IPS DF 19.7 (cell line): ENCODE results near the gene GRK5.
"Not testable (repeated sequence)": the region's sequence is repeated elsewhere in the genome, so short reads cannot be mapped to it uniquely, and the experiment has no call there.

Experiments
- DNase-seq: peaks from one replicate; pipeline ENCODE4 v3.0.0-alpha.2; 2013; ENCODE audit warnings: low read depth, low spot score

Gene GRK5

DNA sequence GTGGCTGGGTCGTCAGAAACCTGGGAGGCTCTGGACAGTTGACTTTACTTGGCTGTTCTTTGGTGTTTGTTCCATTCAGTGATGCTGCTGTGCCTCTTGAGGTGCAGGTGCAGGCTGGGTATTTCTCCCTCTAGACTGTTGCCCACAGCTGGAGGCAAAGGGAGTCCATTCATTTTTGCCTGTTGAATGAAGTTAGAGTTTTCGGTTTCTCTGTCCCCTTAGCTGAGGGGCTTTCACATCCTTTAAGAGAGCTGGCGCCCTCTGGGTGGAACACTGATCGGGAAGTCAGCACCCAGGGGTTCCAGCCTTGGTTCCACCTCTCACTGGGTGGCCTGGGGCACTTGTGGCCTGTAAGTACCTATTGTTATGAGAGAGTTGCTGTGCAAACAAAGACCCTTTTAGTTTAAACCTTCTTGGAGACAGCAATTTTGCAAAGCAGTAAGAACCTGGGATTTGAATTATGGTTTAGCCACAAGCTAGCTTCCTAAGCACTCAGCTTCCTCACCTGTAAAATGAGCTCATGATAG is 67.2 kb downstream of the GRK5 start:
- DNase-seq: no peak

DNA sequence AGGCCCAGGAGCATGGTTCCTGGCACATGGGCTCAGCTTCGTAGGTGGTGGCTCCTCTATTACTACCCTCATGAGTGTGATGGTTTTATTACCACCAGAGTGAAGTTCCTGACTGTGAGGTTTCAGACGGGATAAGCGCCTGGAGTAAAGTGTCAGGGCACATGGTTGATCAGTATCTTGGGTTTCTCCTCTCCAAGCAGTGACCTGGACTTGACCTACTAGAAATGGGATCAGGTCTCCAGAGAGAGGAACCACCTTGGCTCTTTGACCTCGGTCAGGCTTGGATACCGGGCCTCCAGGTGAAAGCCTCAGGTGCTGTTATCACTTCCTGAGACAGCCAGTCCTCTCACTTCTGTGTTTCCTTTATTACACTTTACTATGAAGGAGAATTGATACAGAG is 67.7 kb downstream of the GRK5 start:
- no peak for DNase-seq

DNA sequence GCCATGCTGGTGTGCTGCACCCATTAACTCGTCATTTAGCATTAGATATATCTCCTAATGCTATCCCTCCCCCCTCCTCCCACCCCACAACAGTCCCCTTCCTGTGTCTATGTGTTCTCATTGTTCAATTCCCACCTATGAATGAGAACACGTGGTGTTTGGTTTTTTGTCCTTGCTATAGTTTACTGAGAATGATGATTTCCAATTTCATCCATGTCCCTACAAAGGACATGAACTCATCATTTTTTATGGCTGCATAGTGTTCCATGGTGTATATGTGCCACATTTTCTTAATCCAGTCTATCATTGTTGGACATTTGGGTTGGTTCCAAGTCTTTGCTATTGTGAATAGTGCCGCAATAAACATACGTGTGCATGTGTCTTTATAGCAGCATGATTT is 68.8 kb downstream of the GRK5 start:
- DNase-seq: not testable (repeated sequence)

DNA sequence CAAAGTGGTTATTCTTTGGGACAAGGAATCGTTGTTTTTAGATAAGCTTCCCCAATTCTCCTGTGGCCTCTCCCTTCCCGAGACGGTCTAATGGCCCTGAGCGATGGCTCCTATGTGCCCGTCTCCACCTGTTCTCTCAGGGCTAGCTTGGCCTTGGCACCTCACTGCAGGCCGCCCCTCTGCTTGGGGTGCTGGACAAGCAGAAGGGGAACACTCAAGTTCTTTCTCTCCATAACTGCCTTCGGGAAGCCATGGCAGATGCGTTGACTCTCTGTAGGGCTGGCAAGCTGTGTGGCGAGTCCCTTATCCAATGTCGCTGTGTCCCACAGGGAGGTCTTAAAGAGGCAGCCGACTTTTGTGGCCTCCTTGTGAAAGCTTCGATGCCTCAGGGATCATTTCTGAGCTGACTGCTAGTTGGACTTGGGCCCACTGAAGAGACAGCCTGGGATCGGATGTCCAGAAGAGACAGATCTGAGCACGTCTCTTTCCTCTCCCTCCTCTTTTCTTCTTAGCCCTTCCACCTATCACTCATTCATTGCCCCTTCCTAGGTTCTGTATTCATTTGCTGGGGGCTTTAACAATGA is 70.8 kb downstream of the GRK5 start:
- DNase-seq: no peak

DNA sequence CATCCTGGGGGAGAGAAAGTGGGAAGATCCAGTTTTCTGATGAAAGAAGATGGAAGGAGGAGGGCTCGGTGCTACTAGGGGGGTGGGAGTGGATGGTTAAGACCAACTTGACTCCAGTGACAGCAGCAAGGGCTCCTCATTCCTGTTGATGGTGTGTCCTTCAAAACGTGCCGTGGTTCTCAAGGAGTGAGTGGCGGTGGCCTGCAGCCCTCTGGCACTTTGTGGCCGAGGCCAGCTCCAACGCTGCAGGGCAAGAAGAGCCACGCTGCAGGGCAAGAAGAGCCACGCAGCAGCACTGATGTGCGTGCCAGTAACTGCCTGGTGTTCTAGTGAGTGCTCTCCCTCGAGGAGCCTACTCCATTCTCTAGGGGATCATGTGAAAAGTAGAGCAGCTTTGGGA is 72.1 kb downstream of the GRK5 start:
- DNase-seq: no peak

DNA sequence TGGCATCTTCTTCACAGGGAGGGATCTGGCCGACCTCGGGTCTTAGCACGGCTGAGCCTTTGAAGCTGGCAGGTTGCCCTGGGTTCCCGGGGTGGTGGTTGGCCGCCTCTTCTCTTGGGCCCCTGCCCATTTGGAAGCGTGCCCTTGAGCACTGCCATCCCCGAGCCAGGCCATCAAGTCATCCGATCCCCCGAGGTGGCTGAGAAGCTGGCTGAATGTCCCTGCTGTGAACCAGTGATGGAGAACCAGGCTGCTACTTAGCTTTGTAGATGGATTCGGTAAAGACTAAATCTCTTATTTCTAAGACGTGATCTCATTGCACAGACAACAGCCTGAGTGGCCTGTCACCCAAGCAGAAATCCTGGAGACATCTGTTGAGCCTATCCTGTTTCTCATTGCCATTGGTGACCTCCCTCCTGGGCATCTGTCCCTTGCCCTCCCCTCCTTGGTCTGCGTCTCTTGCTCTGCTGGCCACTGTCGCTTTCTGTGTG is 74.3 kb downstream of the GRK5 start:
- no peak for DNase-seq

DNA sequence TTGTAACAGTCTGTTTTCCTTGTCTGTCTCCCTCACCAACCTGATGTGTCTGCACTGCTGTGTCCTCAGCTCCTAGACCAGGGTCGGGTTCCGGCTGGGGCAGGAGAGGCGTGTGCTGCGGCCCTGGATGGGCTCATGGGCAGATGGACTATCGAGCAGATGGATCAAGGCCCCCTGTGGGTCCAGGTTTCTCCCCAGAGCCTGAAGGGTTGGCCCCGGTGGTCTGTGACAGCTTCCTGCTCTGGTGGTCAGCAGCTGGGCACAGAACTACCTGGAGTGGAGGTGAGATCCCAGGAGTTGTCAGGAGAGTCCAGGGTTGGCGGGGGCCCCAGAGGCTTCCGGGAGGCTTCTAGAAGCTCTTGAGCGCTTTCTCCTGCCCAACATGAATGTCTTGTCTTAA is 75.1 kb downstream of the GRK5 start:
- no peak for DNase-seq

DNA sequence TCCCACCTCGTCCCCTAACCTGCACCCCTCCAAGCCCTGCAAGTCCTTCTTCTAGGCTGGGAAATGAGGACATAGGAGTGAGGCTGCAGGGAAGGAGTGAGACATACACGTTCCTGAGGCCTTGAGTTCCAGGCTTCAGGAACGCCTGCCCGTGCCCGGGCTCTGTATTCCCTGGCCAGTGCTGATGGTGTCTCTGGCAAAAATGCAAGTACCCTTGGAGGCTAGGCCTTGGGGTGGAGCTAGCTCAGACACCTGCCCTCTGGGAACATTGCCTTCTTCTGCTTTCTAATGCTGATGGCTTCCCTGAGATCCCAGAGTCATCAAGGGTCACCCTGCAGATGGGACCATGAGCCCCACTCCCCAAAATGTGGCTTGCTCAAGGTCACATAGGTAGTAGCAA is 76.0 kb downstream of the GRK5 start:
- DNase-seq: no peak

DNA sequence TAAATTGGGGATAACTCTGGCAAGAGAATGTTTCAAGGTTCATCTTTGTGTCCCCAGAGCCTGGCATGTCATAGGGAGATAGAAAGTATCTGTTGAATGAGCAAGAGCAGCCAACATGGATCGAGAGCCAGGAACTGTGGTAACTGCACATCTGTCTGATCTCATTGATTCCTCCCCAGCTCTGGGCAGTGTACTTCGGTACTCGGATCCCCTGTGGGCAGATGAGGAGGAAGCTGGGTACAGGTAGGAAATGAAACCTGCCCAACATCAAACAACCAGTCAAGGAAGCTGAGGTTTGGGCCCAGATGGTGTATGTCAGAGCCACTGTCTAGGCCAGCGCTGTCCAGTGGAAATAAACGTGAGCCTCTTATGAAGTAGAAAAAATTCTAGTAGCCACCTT is 76.4 kb downstream of the GRK5 start:
- DNase-seq: no peak

DNA sequence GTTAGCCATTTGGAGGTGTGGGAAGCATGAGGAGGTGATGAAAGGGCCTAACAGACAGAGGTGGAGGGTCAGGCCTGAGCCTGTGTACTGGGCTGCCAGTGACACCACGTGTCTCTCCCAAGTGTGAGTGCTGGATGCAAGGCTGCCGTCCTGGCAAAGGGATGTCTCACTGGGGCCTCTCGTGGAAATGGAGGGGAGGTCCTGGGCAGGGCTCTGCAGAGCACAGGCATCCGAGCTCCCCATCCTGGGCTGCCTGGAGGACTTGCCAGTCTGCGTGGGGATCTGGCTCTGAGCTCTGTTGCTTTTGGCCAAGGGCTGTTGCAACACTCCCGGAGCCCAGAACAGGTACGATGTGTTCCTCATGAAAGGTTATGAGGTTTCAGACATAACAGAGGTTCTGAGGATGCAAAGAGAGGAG is 77.3 kb downstream of the GRK5 start:
- no peak for DNase-seq

DNA sequence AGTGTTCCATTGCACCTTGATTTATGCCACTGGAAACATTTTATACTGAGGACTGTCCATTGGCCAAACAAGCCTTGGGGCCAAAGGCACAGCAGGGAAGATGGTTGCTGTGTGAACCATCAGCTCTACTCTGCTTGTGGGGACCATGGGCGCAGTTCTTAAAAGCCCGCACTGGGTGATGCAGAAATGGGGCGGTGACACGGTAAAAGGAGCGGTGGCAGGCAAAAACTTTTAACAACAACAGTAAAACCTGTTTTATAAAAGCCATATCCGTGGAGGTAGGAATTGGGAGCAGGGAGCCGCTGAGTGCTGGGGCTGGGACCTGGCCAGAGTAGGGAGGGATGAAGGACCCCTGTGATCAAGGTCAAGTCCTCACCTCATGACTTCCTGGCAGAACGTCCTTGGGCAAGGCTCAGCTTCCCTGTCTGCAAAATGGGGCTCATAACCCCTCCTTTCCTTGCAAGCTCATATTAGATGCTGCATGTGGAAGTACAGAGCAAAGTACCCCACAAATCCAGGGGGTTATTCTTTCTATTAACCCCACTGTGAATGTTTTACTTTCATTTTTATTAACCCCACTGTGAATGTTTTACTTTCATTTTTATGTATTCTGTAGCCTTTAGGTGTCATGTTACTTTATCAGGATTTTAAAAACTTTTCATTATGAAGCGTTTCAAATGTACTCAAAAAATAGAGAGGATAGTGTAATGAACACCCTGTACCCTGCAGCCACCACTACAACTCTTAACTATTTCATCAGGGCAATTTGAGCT is 78.3 kb downstream of the GRK5 start:
- no peak for DNase-seq

DNA sequence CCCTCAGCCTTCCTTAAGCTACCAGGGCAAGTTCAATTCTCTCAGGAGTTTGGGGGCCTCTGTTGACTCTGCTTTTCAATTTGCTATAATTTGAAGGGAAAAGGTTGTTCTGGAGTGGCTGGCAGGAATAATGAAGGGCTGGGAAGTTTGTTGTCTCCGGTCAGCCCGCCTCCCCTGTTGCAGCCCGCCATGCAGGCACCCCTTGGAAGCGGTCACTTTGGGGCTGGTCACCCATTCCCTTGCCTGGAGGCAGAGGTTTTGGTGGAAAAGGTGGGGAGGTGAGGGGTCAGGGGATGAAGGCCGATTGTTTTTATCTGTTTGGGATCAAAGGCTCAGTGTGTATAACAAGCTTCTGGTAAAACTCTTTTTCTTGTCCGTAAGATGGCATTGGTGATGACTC is 79.1 kb downstream of the GRK5 start:
- DNase-seq: no peak

DNA sequence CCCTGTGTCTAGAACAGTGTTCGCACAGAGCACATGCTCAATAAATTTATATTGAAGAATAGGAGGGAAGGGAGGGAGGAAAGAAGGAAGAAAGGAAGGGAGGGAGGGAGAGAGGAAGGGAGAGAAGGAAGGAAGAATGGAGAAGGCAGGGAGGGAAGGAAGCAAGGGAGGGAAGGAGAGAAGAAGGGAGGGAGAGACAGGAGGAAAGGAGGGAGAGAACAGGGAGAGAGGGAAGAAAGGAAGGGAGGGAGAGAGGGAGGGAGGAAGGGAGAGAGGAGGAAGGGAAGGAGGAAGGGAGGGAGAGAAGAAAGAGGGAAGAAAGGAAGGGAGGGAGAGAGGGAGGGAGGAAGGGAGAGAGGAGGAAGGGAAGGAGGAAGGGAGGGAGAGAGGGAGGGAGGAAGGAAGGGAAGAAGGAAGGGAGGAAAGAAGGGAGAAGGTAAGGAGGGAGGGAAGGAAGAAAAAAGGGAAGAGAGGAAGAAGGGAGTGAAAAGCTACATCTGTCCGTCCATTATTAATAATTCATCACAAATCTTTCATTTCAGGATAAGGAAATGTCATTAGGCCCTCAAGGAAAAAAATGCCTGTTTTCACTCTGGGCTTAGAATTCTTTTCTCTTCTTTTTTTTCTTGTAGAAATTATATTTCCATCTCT is 79.7 kb downstream of the GRK5 start:
- DNase-seq: no peak

DNA sequence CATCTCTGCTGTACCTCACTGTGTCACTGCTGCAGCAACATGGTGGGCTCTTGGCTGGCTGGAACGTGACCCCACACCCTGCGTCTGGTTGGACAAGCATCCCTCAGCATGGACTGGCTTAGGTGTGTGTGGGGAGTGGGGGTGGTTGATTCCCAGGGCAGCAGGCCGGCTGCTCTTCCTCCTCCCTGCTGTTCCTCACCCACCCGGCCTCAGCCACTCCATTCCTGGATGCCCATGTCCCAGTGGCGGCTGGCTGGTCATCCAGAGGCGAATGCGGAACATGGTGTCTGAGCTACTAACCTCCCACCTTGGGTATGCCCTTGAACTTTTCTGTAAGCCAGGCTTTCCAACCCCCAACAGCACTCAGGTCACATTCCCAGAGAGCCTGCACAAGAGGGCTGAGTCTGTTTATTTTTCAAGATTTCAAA is 81.2 kb downstream of the GRK5 start:
- no peak for DNase-seq

DNA sequence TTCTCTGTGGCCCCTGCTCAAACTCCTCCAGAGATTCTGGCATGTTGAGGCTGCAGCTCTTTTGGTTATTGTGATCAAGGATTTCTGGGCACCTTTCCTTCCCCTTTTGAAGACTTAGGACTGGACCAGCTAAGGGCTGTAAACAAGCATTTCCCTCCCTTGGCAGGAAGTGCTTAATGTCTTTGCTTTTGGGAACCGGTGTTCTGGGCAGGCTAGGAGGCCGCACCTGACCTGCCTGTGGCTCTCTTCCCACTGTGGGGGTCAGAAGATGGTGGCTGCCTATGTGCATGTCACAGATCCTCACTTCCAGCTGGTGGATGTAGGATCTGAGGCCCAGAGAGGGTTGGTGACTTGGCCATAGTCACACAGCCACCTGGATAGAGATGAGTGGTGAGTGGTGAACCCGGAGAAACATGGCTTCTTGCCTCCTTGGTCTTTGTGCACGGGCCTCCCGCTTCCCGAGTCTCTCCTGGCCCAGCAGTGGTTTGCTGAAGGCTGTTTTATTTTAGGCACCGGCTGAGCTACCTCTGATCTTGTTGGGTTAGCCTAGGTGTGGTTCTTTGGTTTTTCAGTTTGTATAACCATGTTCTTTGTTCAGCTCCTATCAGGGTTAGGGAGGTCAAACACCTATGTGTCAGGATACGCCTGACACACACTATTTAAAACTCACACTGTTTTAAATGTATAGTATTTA is 82.0 kb downstream of the GRK5 start:
- no peak for DNase-seq

DNA sequence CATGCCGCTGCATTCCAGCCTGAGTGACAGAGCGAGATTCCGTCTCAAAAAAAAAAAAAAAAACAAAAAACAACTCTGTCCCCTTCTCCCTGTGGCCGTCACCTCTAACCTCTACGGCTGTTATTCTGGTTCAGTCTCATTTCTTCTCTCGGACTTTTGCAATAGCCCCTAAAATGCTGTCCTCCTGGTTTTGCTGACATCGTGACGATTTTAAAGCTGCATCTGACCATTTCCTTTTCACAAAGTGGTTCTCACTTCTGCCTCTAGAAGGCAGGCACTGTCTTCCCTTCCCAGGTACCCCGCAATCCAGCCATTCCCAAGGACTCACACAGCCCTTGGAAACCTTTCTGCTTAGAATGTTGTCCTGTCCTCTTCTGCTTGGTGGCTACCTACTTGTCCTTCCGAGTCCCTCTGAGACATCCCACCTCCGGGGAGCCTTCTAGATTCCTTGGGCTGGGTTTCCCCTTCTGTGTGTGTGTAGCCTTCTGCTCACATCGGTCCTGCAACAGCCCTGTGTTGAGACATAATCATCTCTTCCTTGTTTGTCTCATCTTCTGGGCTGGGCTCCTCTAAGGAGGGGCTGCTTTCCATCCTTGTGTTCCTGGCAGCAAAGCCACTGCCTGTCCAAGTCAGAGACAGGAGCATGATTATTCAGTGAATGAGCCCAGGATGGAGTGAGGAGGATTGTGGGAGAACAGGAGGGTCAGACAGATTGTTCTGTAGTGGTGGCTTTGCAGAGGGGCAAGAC is 83.1 kb downstream of the GRK5 start:
- no peak for DNase-seq

DNA sequence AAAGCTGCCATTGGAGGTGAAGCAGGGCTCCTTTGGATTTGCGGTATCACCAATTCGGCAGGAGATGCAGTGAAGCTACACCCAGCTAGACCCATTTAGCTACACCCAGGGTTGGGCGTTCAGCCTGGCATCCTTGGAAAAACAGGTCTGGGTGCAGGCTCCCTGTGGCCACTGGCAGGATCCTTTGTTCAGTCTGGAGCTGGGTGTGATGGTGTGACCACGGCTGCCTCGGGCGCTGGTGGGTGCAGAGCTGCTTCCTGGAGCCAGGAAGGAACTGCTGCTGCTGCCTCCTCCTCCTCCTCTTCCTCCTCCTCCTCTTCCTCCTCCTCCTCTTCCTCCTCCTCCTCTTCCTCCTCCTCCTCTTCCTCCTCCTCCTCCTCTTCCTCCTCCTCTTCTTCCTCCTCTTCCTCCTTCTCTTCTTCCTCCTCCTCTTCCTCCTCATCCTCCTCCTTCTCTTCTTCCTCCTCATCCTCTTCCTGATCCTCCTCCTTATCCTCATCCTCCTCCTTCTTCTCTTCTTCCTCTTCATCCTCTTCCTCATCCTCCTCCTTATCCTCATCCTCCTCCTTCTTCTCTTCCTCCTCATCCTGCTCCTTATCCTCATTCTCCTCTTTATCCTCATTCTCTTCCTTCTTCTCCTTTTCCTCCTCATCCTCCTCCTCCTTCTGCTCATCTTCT is 84.0 kb downstream of the GRK5 start:
- no peak for DNase-seq

DNA sequence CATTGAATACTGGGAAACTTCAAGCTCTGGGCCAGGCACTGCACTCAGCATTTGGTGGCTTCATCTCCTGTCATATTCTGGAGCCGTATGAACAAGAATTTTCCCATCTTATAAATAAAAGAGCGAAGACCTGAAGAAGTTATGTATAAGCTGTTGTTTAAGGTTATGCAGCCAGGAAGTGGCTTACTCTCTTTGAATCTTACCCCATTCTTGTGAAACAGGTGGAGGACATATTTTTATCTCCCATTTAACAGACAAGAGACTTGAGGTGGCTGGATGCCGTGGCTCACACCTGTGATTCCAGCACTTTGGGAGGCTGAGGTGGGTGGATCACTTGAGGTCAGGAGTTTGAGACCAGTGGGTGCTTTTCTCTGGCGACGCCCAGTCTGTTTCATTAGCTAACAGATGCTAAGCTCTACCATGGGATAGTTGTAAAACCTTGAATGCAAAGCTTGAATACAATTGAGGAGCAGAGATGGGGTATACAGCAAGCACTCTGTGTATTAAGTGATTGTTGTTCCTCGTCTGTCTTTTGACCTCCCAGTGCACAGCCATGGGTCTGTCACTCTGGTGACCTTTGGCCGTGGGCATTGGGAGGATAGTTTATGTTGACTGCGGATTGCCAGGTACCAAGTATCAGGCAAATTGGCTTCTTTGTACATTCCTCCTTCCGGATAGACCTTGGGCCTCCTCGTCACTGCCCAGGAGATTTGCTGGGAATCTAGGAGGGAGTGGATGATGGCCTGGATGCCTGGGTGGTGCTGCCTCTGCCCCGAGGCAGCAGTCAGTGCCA is 85.8 kb downstream of the GRK5 start:
- no peak for DNase-seq

DNA sequence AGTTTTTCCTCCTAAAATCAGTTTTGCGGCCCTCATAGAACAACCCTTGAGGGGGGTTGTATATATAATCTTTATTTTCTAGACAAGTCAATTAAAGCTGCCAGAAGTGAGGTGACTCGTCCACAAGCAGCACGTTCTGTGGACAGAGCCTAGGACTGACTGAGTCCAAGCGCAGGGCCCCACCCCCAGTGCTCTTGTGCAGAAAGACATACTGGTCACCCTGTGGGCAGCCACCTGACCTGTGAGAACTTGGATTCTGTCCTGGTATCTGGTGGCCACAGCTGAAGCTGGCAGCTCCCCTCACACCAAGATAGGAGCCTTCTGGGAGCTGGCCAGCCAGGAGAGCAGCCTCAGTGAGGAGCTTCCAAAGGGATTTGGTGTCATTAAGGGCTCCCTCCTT is 89.3 kb downstream of the GRK5 start:
- DNase-seq: no peak
